A549 (cell line): ENCODE measurements around the gene PRR15.

Experiments used
- CBX2 ChIP-seq: fragments of 200-600 bp; sonication (generic); IDR thresholded peaks from 2 replicates; pipeline ENCODE4 v1.6.1; 2016; ENCODE audit warnings: low read depth, mild to moderate bottlenecking, borderline replicate concordance
- CHD2 ChIP-seq: fragments of 150-350 bp; IDR thresholded peaks from 2 replicates; pipeline ENCODE4 v1.6.1; 2014; ENCODE audit warnings: low read length; ENCODE audit not compliant: partially characterized antibody
- FOSL2 ChIP-seq, 2 experiments: fragments of 450-650 bp in 1 of 2; fragments of >200 bp in 1 of 2; sonication (Bioruptor Twin) in 1 of 2; formaldehyde crosslinking; IDR thresholded peaks; 2 replicates each; pipeline versions ENCODE4 v1.5.0 to v1.6.1; 2016 to 2020; ENCODE audit warnings: mild to moderate bottlenecking in 1 of 2, moderate library complexity in 1 of 2
- MAZ ChIP-seq: fragments of 150-350 bp; IDR thresholded peaks from 2 replicates; pipeline ENCODE4 v1.6.1; 2014; ENCODE audit warnings: antibody characterized with exemption, low read depth, low read length, borderline replicate concordance
- MYC ChIP-seq: IDR thresholded peaks from 2 replicates; pipeline ENCODE4 v1.6.1; 2012; ENCODE audit warnings: mild to moderate bottlenecking, inconsistent platforms, low read length, improper control_type of control experiment, borderline replicate concordance
- POLR2A ChIP-seq: IDR thresholded peaks from 2 replicates; pipeline ENCODE4 v1.6.1; 2012; ENCODE audit warnings: mild to moderate bottlenecking, low read length
- SREBF2 ChIP-seq: fragments of 450-650 bp; IDR thresholded peaks from 2 replicates; pipeline ENCODE4 v1.6.1; 2014; ENCODE audit warnings: mild to moderate bottlenecking, moderate library complexity
- ZSCAN20 ChIP-seq: fragments of 250-450 bp; sonication (Bioruptor Pico); IDR thresholded peaks from 2 replicates; pipeline ENCODE4 v1.8.0; 2022; ENCODE audit warnings: mild to moderate bottlenecking, moderate library complexity
- TF ChIP-seq, protein P1 (sequence below): IDR thresholded peaks from 2 replicates; pipeline ENCODE4 v1.6.1; 2012
- TF ChIP-seq, protein P2 (sequence below): fragments of >200 bp; sonication (Bioruptor Twin); formaldehyde crosslinking; IDR thresholded peaks from 3 replicates; pipeline ENCODE4 v1.5.1; 2016
- TF ChIP-seq, protein P3 (sequence below): fragments of 250-450 bp; sonication (Bioruptor Pico); IDR thresholded peaks from 2 replicates; pipeline ENCODE4 v1.5.0; 2021; ENCODE audit warnings: mild to moderate bottlenecking, moderate library complexity, borderline replicate concordance
- TF ChIP-seq, protein P4 (sequence below): fragments of 450-650 bp; IDR thresholded peaks from 2 replicates; pipeline ENCODE4 v1.6.1; 2014; ENCODE audit warnings: antibody characterized with exemption

DNA sequence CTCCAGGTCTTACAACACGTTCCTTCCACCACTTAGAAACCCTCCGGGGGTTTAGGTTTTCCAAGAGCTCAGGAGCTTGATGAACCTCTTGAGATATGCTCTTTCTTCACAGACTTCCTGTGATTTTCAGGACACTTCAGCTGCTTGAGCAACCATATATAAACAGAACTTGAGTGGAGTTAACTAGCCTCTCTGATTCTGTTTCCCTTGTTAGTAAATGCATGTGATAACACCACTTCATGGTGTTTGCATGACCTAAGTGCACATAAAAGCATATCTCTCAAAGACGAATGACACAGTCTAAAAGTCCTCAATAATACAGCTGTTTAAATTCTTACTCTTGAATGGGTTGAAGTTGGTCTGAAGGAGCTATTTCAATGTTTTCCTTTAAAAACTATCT is 9.9 kb downstream of the PRR15 start:
- TF ChIP-seq MAZ = no peak
- TF ChIP-seq, protein P1, sequence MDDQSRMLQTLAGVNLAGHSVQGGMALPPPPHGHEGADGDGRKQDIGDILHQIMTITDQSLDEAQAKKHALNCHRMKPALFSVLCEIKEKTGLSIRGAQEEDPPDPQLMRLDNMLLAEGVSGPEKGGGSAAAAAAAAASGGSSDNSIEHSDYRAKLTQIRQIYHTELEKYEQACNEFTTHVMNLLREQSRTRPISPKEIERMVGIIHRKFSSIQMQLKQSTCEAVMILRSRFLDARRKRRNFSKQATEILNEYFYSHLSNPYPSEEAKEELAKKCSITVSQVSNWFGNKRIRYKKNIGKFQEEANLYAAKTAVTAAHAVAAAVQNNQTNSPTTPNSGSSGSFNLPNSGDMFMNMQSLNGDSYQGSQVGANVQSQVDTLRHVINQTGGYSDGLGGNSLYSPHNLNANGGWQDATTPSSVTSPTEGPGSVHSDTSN = no peak
- no peak for TF ChIP-seq MYC
- TF ChIP-seq, protein P2, sequence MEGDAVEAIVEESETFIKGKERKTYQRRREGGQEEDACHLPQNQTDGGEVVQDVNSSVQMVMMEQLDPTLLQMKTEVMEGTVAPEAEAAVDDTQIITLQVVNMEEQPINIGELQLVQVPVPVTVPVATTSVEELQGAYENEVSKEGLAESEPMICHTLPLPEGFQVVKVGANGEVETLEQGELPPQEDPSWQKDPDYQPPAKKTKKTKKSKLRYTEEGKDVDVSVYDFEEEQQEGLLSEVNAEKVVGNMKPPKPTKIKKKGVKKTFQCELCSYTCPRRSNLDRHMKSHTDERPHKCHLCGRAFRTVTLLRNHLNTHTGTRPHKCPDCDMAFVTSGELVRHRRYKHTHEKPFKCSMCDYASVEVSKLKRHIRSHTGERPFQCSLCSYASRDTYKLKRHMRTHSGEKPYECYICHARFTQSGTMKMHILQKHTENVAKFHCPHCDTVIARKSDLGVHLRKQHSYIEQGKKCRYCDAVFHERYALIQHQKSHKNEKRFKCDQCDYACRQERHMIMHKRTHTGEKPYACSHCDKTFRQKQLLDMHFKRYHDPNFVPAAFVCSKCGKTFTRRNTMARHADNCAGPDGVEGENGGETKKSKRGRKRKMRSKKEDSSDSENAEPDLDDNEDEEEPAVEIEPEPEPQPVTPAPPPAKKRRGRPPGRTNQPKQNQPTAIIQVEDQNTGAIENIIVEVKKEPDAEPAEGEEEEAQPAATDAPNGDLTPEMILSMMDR = no peak
- TF ChIP-seq POLR2A = no peak
- TF ChIP-seq SREBF2 = no peak
- no peak for TF ChIP-seq CHD2
- no peak for TF ChIP-seq ZSCAN20
- TF ChIP-seq CBX2 = no peak
- TF ChIP-seq, protein P3, sequence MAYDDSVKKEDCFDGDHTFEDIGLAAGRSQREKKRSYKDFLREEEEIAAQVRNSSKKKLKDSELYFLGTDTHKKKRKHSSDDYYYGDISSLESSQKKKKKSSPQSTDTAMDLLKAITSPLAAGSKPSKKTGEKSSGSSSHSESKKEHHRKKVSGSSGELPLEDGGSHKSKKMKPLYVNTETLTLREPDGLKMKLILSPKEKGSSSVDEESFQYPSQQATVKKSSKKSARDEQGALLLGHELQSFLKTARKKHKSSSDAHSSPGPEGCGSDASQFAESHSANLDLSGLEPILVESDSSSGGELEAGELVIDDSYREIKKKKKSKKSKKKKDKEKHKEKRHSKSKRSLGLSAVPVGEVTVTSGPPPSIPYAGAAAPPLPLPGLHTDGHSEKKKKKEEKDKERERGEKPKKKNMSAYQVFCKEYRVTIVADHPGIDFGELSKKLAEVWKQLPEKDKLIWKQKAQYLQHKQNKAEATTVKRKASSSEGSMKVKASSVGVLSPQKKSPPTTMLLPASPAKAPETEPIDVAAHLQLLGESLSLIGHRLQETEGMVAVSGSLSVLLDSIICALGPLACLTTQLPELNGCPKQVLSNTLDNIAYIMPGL (CRISPR knock-in tag) = no peak
- TF ChIP-seq, protein P4, sequence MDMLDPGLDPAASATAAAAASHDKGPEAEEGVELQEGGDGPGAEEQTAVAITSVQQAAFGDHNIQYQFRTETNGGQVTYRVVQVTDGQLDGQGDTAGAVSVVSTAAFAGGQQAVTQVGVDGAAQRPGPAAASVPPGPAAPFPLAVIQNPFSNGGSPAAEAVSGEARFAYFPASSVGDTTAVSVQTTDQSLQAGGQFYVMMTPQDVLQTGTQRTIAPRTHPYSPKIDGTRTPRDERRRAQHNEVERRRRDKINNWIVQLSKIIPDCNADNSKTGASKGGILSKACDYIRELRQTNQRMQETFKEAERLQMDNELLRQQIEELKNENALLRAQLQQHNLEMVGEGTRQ = no peak
- no peak for TF ChIP-seq FOSL2 (IDR thresholded peaks at IDR 0.05)
- TF ChIP-seq FOSL2 (CRISPR knock-in tag; IDR thresholded peaks at IDR 0.05) = no peak
